HG02588 (cell line): ENCODE results near the gene TOP2A.
A peak's percentile ranks its signal among the peaks of the same experiment; 100 is the strongest.
"Not testable (repeated sequence)": the region's sequence is repeated elsewhere in the genome, so short reads cannot be mapped to it uniquely, and the experiment has no call there.

ENCODE experiments used
- ATAC-seq: cut with Tn5 transposase; IDR thresholded peaks from one replicate; pipeline ENCODE4 v1.9.1; 2021; ENCODE audit warnings: mild to moderate bottlenecking, moderate library complexity; ENCODE audit not compliant: unreplicated experiment

TOP2A gene

GRCh38 chr17:40431231-40431602 is 13.5 kb upstream of the TOP2A start:
- ATAC-seq = no peak

GRCh38 chr17:40430272-40431230 is 12.9 kb upstream of the TOP2A start:
- ATAC-seq = no peak

GRCh38 chr17:40427002-40427491 is 9.4 kb upstream of the TOP2A start:
- ATAC-seq = no peak

- ATAC-seq = no peak
Measured at GRCh38 chr17:40425741-40426140, 8.0 kb upstream of the TOP2A start.

- ATAC-seq = no peak
Measured at GRCh38 chr17:40422990-40423633, 5.4 kb upstream of the TOP2A start.

- no peak for ATAC-seq
Measured at GRCh38 chr17:40419559-40420331, 2.0 kb upstream of the TOP2A start.

GRCh38 chr17:40418428-40418706 is 671 bp upstream of the TOP2A start:
- ATAC-seq = no peak

GRCh38 chr17:40417258-40417608 is 463 bp downstream of the TOP2A start:
- peak; percentile 13 for ATAC-seq

GRCh38 chr17:40416671-40417070 is 1.0 kb downstream of the TOP2A start:
- no peak for ATAC-seq

GRCh38 chr17:40415390-40415789 is 2.3 kb downstream of the TOP2A start:
- ATAC-seq = no peak

GRCh38 chr17:40414312-40414711 is 3.4 kb downstream of the TOP2A start:
- not testable (repeated sequence) for ATAC-seq

- ATAC-seq = no peak
Measured at GRCh38 chr17:40412880-40413279, 4.8 kb downstream of the TOP2A start.

GRCh38 chr17:40411821-40412220 is 5.9 kb downstream of the TOP2A start:
- ATAC-seq = no peak

- ATAC-seq = no peak
Measured at GRCh38 chr17:40410082-40410481, 7.6 kb downstream of the TOP2A start.

GRCh38 chr17:40409540-40409939 is 8.2 kb downstream of the TOP2A start:
- not testable (repeated sequence) for ATAC-seq

GRCh38 chr17:40407460-40407859 is 10.2 kb downstream of the TOP2A start:
- no peak for ATAC-seq

- no peak for ATAC-seq
Measured at GRCh38 chr17:40404003-40404402, 13.7 kb downstream of the TOP2A start.

- ATAC-seq = no peak
Measured at GRCh38 chr17:40402668-40403067, 15.0 kb downstream of the TOP2A start.

- no peak for ATAC-seq
Measured at GRCh38 chr17:40399185-40399584, 18.5 kb downstream of the TOP2A start.

- ATAC-seq = not testable (repeated sequence)
Measured at GRCh38 chr17:40386555-40386954, 31.1 kb downstream of the TOP2A start.

- no peak for ATAC-seq
Measured at GRCh38 chr17:40382251-40382650, 35.4 kb downstream of the TOP2A start.

GRCh38 chr17:40378966-40379365 is 38.7 kb downstream of the TOP2A start:
- no peak for ATAC-seq
